Stimulated activated CD4-positive, alpha-beta T cell treated with anti-CD3 and anti-CD28 coated beads, Interleukin-4, amount 100 ng/mL, for 1 hour (primary cell): ENCODE data around the gene GRK5.
"Not testable (repeated sequence)": the region's sequence is repeated elsewhere in the genome, so short reads cannot be mapped to it uniquely, and the experiment has no call there.

ENCODE experiments used
- DNase-seq: peaks from one replicate; pipeline ENCODE4 v3.0.0-alpha.2; 2020

GRK5 gene

DNA sequence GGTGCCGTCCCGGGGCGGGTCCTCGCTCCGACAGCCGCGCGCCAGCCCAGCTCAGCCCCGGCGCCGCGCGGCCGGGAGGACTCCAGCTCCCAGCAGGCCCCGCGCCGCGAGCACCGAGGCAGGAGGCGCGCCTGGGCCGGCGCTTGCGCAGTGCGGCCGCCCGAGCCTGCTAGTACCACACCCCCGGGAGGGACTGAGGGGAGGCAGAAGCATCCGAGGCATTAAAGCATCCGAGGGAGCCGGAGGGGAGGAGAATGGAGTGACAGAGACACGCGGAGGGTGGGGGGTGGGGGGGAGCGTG is at the start of gene GRK5:
GRK5 (plus strand) TSS at position 206 of the 301 bp plus-strand sequence. CDS start 347 bp downstream, outside the sequence.
- peak; percentile 93 for DNase-seq

GRCh38 chr10:119159332-119159731 is 48.0 kb upstream of the GRK5 start:
- DNase-seq, result no peak

DNA sequence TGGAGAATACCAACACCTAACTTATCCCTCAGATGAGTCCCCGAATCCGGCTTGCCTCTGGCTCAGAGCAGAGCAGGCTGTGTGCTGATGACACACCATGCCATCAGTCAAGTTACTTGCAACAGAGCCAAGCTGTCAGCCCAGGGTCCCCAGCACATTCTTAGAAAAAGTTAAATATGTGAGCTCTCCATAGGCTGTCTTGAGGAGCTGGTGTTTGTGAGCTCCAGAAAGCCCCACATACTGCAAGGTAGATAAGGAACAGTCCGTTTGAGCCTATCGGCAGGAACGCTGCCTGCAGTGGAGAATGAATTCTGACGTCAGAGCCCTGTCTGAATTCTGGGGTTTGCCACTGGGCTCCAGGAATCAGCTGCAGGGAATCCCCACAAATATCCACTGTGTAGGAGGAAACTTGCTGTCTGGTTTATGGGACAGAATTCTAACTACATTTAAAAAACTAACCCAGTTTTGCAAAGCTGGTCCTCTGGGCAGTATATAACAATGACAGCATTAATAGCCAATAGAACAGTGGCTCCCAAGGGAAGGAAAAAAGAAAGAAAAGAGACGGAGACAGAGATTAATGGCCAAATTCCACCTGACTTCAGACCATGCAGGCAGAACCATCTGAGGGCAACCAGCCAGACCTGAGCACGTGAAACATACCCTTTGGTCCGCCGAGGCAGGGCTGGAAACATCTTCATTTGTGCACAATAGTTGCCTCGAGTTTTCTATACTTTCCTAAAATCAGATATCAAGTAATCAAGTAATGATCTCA is 45.5 kb upstream of the GRK5 start:
- DNase-seq, result no peak

DNA sequence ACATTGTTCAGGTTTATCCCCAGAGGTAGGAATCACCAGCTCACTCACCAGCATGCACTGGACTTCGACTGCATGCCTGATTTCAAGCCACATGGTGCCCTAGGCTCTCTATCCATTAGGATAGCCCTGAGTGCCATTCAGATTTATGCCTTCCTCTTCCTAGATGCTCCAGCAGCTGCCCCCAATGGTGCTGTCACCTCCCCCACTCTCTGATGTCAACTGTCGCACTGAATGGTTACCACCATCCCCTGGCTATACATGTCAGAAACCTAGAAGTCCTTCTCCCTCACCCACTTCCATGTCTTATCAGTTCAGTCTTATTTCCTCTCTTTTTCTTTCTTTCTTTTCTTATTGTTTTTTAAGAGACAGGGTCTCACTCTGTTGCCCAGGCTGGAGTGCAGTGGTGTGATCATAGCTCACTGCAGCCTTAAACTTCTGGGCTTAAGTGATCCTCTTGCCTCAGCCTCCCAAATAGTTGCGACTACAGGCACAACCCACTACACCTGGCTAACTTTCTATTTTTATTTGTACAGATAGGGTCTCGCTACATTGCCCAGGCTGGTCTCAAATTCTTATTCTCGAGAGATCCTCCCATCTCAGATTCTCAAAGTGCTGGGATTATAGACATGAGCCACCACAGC is 44.8 kb upstream of the GRK5 start:
- DNase-seq, result no peak

- DNase-seq, result peak; percentile 81
Measured at GRCh38 chr10:119165171-119166117, 41.9 kb upstream of the GRK5 start, which contains the start of gene SFXN4. TSS of gene SFXN4 (minus strand) at chr10:119165714. CDS start at chr10:119165647, 67 bp downstream.

DNA sequence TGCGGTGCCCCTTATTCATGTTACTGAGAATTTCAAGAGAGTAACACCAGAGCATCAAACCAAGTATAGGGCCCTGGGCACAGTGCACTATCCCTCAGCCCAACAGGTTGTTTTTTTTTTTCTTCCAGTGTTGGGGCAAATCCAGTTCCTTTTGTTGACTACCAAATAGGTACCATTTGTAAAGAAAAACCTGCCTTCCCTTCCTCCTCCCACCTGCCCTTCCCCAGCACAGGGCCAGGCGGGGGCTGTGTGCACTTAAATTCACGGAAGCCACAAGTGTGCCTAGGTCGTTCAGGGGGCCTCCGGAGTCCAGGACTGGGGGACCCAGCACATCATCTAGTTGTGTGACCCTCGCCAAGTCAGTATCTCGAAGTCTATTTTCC is 41.3 kb upstream of the GRK5 start:
- no peak for DNase-seq

DNA sequence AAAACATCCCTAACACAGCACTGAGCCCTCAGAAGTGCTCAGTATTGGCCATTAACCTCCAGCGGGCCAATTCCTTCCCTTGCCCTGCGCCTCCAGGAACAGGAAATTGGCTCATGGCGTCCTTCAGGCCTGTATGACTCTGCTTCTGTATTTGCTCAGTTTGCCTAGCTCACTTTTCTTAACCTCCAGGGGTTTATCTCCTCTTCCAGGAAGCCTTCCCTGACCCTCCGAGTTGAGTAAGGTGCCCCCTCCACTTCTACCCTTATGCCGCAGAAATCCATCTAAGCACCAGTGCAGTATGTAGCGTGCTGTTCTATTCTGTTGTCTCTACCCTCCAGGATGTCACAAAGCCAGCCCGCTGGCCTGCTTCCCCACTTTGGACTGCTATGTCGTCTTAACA is 40.8 kb upstream of the GRK5 start:
- DNase-seq, result no peak

DNA sequence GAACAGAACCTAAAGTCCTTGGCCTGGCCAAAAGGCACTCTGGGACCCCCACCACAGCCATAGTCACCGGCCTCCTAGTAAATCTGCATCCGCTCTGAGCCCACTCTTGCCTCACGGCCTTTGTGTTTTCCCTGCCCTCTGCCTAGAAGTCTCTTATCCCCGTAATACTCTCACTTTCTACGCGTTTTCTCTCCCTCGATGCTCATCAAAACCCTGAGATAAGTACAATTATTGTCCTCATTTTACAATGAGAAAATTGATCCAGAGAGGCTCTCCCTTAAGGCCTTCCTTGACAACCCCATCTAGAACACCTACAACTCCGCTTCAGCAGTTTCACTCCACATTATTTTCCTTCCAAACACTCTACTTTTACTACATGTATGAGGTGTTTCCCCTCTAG is 40.3 kb upstream of the GRK5 start:
- DNase-seq, result no peak

GRCh38 chr10:119174109-119174508 is 33.3 kb upstream of the GRK5 start:
- DNase-seq, result no peak

DNA sequence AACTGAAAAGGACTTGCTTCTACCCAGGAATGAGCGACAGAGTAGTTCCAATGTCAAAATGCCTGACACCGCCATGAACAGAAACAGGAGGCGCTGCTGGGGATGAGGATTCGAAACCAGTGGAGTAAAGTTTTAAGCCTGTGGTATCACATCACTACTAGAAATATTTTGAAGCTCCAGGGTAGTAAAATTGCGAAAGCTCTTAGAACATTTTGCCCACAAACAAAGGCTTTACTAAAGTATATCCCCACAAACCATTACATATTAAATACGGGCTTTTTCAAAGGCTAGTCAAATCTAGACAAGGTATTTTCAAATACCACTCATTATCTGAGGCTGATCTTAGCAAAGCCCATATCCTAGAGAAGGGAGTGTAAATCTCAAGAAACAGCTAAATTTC is 31.2 kb upstream of the GRK5 start:
- no peak for DNase-seq

DNA sequence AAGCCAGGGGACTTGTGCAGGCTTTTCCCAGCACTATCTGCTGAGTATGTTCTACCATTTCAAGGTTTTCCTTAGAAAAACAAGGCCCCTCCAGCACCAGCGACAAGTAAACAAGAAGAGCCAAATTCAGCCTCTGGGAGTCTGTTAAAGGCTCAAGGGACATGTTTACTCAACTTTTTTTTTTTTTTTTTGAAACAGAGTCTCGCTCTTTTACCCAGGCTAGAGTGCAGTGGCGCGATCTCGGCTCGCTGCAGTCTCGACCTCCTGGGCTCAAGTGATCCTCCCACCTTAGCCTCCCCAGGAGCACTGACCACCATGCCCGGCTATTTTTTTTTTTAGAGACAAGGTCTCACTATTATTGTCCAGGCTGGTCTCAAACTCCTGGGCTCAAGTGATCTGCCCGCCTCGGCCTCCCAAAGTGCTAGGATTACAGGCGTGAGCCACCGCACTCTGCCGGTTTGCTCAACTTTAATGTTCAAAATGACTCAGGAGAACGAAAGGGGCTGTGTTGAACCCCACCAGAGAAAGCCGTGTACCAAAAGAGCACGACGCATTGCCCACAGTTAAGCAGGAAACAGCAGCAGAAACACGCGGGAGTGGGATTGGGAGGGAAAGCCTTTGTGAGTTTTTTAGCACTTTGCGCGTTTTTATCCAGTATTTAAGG is 29.5 kb upstream of the GRK5 start:
- DNase-seq, result peak; percentile 32

DNA sequence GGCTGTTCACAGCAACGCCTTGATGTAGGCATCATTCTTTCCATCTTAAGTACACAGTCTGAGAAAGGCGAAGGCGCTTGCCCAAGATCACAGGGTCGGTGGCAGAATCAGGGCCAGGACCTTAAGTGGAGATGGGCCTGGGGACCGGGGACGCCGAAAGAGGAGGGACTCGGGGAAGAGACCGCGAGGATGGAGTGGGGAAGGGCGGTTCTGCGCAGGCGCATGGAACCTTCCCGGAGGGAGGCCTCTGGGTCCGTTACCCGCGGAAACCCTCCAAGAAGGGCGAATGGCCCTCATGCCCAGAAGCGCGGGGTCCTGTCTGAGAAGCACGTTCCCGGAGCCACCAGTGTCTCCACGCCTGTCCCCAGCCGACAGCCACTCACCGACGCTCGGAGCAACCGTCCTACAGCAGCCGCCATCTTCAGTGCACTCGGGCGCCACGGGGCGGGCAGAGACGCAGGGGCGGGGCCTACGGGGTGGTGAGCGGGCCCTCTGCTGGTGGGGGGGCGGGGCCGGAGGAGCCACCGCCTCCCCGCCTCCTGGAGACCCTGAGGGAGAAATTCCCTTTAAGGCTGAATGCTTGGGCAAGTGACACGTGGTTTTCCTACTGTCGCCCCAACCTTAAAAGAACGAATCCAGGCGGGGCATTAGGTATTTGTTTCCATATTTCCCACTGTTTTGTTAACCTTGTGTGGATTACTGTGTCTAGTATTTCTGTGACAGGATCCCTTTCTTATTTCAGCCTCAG is 28.8 kb upstream of the GRK5 start, which contains the start of gene PRDX3:
PRDX3 (minus strand) TSS at position 441 of the 748 bp plus-strand sequence; CDS start at position 419, 22 bp downstream.
- peak; percentile 97 for DNase-seq

GRCh38 chr10:119180850-119181400 is 26.4 kb upstream of the GRK5 start:
- DNase-seq, result not testable (repeated sequence)

GRCh38 chr10:119183664-119184412 is 23.5 kb upstream of the GRK5 start:
- DNase-seq, result no peak

- no peak for DNase-seq
Measured at GRCh38 chr10:119189811-119190282, 17.5 kb upstream of the GRK5 start.

GRCh38 chr10:119190353-119190752 is 17.0 kb upstream of the GRK5 start:
- no peak for DNase-seq

DNA sequence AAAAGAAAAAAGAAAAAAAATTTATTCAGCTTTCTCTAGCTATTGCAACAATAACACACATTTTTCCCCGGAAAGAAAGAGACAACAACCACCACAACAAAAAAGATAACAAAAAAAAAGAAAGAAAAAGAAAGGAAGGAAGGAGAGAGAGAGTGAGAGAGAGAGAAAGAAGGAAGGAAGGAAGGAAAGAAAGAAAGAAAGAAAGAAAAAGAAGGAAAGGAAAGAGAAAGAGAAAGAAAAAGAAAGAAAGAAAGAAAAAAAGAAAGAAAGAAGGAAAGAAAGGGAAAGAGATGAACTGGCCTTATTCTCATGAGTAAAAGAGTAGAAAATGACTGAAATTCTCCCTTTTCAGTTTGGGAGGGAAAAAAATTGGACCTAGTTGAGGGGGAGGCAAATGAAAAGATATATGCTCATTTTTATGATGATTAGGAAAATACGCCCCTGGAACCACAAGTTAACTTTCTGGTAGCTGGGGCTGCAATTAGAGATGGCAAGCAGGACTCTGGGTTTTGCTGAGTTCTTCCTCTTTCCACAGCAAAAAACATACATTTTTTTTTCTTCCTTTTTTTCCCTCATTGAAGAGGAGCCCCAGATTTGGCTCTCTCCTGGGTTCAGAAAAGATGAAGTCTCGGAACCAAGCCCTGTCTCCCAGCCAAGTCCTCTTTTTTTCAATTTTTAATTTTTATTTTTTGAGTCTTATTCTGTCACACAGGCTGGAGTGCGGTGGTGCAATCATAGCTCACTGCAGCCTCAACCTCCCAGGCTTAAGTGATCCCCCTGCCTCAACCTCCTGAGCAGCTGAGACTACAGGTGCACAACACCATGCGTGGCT is 16.2 kb upstream of the GRK5 start:
- no peak for DNase-seq

DNA sequence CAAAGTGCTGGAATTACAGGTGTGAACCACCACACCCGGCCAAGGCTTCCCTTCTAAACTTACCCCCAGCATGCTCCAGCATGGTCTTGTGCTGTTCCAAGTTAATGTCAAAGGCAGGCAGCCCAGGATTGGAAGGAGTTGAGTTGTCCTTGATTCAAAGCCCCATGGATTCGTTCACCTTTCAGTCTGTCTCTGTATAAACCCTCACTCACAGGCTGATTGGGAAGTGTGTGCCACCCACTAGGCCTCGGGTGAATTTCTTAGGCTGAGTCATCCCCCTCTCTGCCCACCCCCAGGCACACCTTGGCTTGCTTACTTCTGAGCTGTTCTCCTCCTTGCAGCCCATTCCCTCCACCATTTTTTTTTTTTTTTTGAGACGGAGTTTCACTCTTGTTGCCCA is 15.5 kb upstream of the GRK5 start:
- peak; percentile 29 for DNase-seq

GRCh38 chr10:119197921-119198320 is 9.4 kb upstream of the GRK5 start:
- no peak for DNase-seq

DNA sequence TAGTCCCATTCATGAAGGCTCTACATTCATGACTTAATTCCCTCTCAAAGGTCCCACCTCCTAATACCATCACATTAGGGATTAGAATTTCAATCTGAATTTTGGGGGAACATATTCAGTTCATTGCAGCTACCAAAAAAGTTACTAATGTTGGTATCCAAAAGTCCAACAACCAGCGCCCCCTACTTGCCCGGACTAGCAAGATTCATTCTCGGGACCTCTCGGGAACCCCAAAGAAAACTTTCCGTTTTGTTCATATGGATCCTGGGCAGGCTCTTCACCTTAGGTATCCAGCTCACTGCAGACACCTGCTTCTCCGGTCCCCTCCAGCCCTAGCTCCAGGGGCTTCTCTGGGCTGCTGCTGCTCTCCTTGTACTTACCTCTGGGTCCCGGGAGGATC is 8.9 kb upstream of the GRK5 start:
- peak; percentile 31 for DNase-seq
